Stimulated activated memory B cell treated with anti-CD40 and anti-IgM and Interleukin-4, amounts not matched to agents 10 μg/mL and 1 μg/mL and 100 μg/mL, for 72 hours (primary cell): ENCODE results near the gene FNBP1.

ENCODE experiments used
- ATAC-seq: fragments of 150-1000 bp; cut with Tn5 transposase; 2 replicates; pipeline ENCODE4 v1.10.0; 2021
- H3K27ac Mint-ChIP-seq: one replicate; pipeline ENCODE4 v1.8.0; 2022; ENCODE audit warnings: mild to moderate bottlenecking, mixed read lengths
- H3K27me3 Mint-ChIP-seq: one replicate; pipeline ENCODE4 v1.8.0; 2022; ENCODE audit warnings: mixed read lengths
- H3K36me3 Mint-ChIP-seq: one replicate; pipeline ENCODE4 v1.8.0; 2022; ENCODE audit warnings: mixed read lengths
- H3K4me1 Mint-ChIP-seq: one replicate; pipeline ENCODE4 v1.8.0; 2022; ENCODE audit warnings: mixed read lengths
- H3K4me3 Mint-ChIP-seq: one replicate; pipeline ENCODE4 v1.8.0; 2022; ENCODE audit warnings: mild to moderate bottlenecking, moderate library complexity, mixed read lengths
- H3K9me3 Mint-ChIP-seq: one replicate; pipeline ENCODE4 v1.8.0; 2022; ENCODE audit warnings: mixed read lengths

FNBP1 gene

GRCh38 chr9:129860653-129861446 lies 182.1 kb downstream of the FNBP1 start:
- Mint-ChIP-seq H3K27me3 (no peaks in the 10 kb centered on the region), H3K4me1 (no peaks in the 10 kb centered on the region), H3K36me3 (peaks cover 55% of the 10 kb centered on the region), H3K9me3 (no peaks in the 10 kb centered on the region), H3K27ac (no peak overlapping the region), H3K4me3 (no peak overlapping the region)
- ATAC-seq, result no peak

DNA sequence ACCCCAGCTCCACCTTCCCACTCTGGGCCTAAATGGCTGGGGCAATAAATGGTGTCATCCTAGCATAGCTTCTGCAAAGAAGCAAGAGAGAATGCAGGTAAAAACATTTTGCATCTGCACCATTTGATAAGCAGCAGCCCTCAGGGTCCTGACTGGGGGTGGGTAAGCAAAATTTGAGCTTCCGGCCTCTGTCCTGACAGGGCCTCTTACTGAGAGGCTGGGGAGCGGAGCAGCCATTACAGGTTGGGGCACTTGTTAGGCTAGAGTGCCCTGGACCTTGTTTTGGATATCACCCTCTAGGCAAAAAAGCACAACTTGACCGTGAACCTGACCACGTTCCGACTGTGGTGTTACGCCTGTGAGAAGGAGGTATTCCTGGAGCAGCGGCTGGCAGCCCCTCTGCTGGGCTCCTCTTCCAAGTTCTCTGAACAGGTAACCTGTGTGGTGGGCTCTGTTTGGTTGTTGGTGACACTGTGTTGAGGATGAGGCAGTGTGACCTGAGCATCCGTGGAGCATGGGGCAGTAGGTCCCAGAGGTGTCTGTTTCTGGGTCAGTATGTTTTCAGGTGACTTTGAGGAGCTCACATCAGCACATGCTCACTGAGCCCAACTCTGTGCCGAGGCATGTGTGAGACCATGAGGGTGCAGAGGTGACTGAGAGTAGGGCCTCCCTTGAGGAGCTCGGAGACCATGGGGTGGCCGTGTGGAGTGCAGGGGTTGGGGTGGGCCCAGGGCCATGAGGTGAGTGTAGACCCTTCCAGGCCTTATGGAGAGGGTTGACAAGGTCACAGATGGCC lies 184.6 kb downstream of the FNBP1 start:
- Mint-ChIP-seq H3K36me3 (peaks cover 61% of the 10 kb centered on the region), H3K9me3 (no peaks in the 10 kb centered on the region), H3K27me3 (no peaks in the 10 kb centered on the region), H3K27ac (no peak overlapping the region), H3K4me3 (no peak overlapping the region), H3K4me1 (no peaks in the 10 kb centered on the region)
- no peak for ATAC-seq

GRCh38 chr9:129857207-129857606 lies 185.8 kb downstream of the FNBP1 start:
- Mint-ChIP-seq H3K27ac (no peak overlapping the region), H3K36me3 (peaks cover 68% of the 10 kb centered on the region)
- ATAC-seq, result no peak

GRCh38 chr9:129854588-129855110 lies 188.3 kb downstream of the FNBP1 start:
- no peak for ATAC-seq
- peaks cover 71% of the 10 kb centered on the region for H3K36me3 Mint-ChIP-seq
- no peaks in the 10 kb centered on the region for H3K4me1 Mint-ChIP-seq
- H3K9me3 Mint-ChIP-seq, result no peaks in the 10 kb centered on the region
- no peak overlapping the region for H3K4me3 Mint-ChIP-seq
- H3K27ac Mint-ChIP-seq, result no peak overlapping the region
- H3K27me3 Mint-ChIP-seq, result no peaks in the 10 kb centered on the region

More at GRCh38 chr9:129857207-129857606, 185.8 kb downstream of the FNBP1 start:
- H3K27me3 Mint-ChIP-seq, result no peaks in the 10 kb centered on the region
- H3K9me3 Mint-ChIP-seq, result no peaks in the 10 kb centered on the region
- H3K4me1 Mint-ChIP-seq, result no peaks in the 10 kb centered on the region
- no peak overlapping the region for H3K4me3 Mint-ChIP-seq

DNA sequence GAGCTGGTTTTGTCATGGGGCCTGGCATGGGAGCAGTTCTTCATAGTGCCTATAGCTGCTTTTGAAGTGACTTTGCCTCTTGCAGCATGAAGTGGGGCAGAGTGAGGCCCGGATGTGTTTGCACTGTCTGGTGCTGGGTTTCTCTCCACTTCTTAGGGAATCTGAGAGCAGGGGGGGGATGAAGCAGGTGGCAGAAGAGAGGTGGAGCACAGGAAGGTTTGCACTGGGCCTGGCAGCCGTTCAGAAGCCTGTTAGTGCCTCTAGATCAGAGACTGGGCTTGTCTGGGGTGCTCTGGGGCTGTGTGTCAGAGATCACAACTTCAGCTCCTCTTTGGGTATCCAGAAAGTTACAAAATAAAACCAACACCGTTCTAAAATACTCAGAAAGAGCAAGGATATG lies 189.4 kb downstream of the FNBP1 start:
- no peaks in the 10 kb centered on the region for H3K27me3 Mint-ChIP-seq
- ATAC-seq, result no peak
- no peaks in the 10 kb centered on the region for H3K9me3 Mint-ChIP-seq
- no peak overlapping the region for H3K4me3 Mint-ChIP-seq
- H3K4me1 Mint-ChIP-seq, result no peaks in the 10 kb centered on the region
- peaks cover 69% of the 10 kb centered on the region for H3K36me3 Mint-ChIP-seq
- H3K27ac Mint-ChIP-seq, result no peak overlapping the region

GRCh38 chr9:129852579-129852978 lies 190.4 kb downstream of the FNBP1 start:
- H3K36me3 Mint-ChIP-seq, result peaks cover 65% of the 10 kb centered on the region

GRCh38 chr9:129851821-129852220 lies 191.2 kb downstream of the FNBP1 start:
- no peak overlapping the region for H3K4me3 Mint-ChIP-seq
- H3K27me3 Mint-ChIP-seq, result no peaks in the 10 kb centered on the region
- no peaks in the 10 kb centered on the region for H3K4me1 Mint-ChIP-seq
- no peaks in the 10 kb centered on the region for H3K9me3 Mint-ChIP-seq
- H3K36me3 Mint-ChIP-seq, result peaks cover 58% of the 10 kb centered on the region
- no peak overlapping the region for H3K27ac Mint-ChIP-seq
- ATAC-seq, result no peak

More at GRCh38 chr9:129852579-129852978, 190.4 kb downstream of the FNBP1 start:
- Mint-ChIP-seq H3K9me3 (no peaks in the 10 kb centered on the region), H3K4me3 (no peak overlapping the region), H3K27me3 (no peaks in the 10 kb centered on the region), H3K27ac (no peak overlapping the region), H3K4me1 (no peaks in the 10 kb centered on the region)
- no peak for ATAC-seq

- no peak for ATAC-seq
- H3K4me3 Mint-ChIP-seq, result no peak overlapping the region
- no peak overlapping the region for H3K27ac Mint-ChIP-seq
- H3K9me3 Mint-ChIP-seq, result no peaks in the 10 kb centered on the region
- peaks cover 52% of the 10 kb centered on the region for H3K36me3 Mint-ChIP-seq
- H3K4me1 Mint-ChIP-seq, result no peaks in the 10 kb centered on the region
- no peaks in the 10 kb centered on the region for H3K27me3 Mint-ChIP-seq
These were observed 192.0 kb downstream of the FNBP1 start for GRCh38 chr9:129850821-129851550.

DNA sequence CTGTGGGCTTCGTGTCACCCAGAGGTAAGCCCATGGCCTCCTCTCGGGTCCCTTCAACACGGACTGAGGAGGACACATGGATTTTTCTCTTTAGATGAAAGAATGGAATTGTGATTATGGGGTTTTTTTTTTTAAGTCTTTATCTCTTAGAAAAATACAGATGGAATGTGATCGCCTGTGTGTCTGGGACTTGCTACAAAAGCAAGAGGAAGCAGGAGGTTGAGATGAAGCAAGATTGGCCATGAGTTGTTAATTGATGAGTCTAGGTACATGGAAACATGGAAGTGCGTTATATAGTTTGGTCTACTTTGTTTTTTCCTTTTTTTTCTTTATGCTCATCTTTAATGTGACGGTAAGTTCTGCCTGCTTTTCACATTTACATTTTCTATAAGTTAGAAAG lies 193.1 kb downstream of the FNBP1 start:
- Mint-ChIP-seq H3K36me3 (peaks cover 45% of the 10 kb centered on the region), H3K4me3 (no peak overlapping the region), H3K27me3 (no peaks in the 10 kb centered on the region), H3K27ac (no peak overlapping the region), H3K9me3 (no peaks in the 10 kb centered on the region), H3K4me1 (peaks cover 6% of the 10 kb centered on the region)
- no peak for ATAC-seq

GRCh38 chr9:129848712-129849441 lies 194.1 kb downstream of the FNBP1 start:
- H3K27me3 Mint-ChIP-seq, result no peaks in the 10 kb centered on the region
- peaks cover 6% of the 10 kb centered on the region for H3K4me1 Mint-ChIP-seq
- no peak for ATAC-seq
- peaks cover 34% of the 10 kb centered on the region for H3K36me3 Mint-ChIP-seq
- H3K27ac Mint-ChIP-seq, result no peak overlapping the region
- no peak overlapping the region for H3K4me3 Mint-ChIP-seq
- H3K9me3 Mint-ChIP-seq, result no peaks in the 10 kb centered on the region

GRCh38 chr9:129845373-129845772 lies 197.6 kb downstream of the FNBP1 start:
- H3K4me1 Mint-ChIP-seq, result peaks cover 6% of the 10 kb centered on the region
- H3K9me3 Mint-ChIP-seq, result no peaks in the 10 kb centered on the region
- no peaks in the 10 kb centered on the region for H3K27me3 Mint-ChIP-seq
- no peak for ATAC-seq
- H3K36me3 Mint-ChIP-seq, result peaks cover 8% of the 10 kb centered on the region
- no peak overlapping the region for H3K4me3 Mint-ChIP-seq
- H3K27ac Mint-ChIP-seq, result peak overlapping the region; percentile 40

DNA sequence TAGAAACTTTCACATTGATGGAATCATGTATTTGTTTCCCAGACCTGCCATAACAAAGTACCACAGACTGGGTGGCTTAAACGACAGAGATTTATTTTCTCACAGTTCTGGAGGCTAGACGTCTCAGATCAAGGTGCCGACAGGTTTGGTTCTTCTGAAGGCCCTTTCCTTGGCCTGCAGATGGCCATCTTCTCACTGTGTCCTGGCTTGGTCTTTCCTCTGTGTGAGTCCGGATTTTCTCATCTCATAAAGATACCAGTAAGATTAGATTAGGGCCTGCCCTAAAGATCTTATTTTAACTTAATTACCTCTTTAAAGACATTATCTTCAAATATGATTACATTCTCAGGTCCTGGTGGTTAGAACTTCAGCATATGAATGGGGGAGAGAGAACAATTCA lies 201.9 kb downstream of the FNBP1 start:
- no peak overlapping the region for H3K4me3 Mint-ChIP-seq
- no peaks in the 10 kb centered on the region for H3K27me3 Mint-ChIP-seq
- peaks cover 6% of the 10 kb centered on the region for H3K36me3 Mint-ChIP-seq
- no peaks in the 10 kb centered on the region for H3K9me3 Mint-ChIP-seq
- peaks cover 37% of the 10 kb centered on the region for H3K4me1 Mint-ChIP-seq
- no peak for ATAC-seq
- H3K27ac Mint-ChIP-seq, result no peak overlapping the region

- Mint-ChIP-seq H3K27ac (no peak overlapping the region), H3K9me3 (no peaks in the 10 kb centered on the region), H3K4me3 (no peak overlapping the region), H3K4me1 (peaks cover 36% of the 10 kb centered on the region), H3K36me3 (peaks cover 6% of the 10 kb centered on the region), H3K27me3 (no peaks in the 10 kb centered on the region)
- no peak for ATAC-seq
These were observed 203.0 kb downstream of the FNBP1 start for GRCh38 chr9:129840034-129840433.

- Mint-ChIP-seq H3K27ac (peak overlapping the region; percentile 41), H3K27me3 (no peaks in the 10 kb centered on the region), H3K36me3 (peaks cover 6% of the 10 kb centered on the region), H3K4me3 (no peak overlapping the region), H3K4me1 (peaks cover 40% of the 10 kb centered on the region), H3K9me3 (no peaks in the 10 kb centered on the region)
- ATAC-seq, result no peak
These were observed 203.5 kb downstream of the FNBP1 start for GRCh38 chr9:129839324-129840023.
